Neural progenitor cell (in vitro differentiated cells): ENCODE measurements around the gene RFPL3.

Source experiments
- CTCF ChIP-seq: fragments of 200-600 bp; sonication (generic); IDR thresholded peaks from 2 replicates; pipeline ENCODE4 v1.5.1; 2017; ENCODE audit warnings: antibody characterized with exemption, mild to moderate bottlenecking
- EZH2 ChIP-seq: fragments of 200-600 bp; sonication (generic); IDR thresholded peaks from 2 replicates; pipeline ENCODE4 v1.6.1; 2017; ENCODE audit warnings: antibody characterized with exemption, mild to moderate bottlenecking, moderate library complexity
- EZH2phosphoT487 ChIP-seq: fragments of 200-600 bp; sonication (generic); IDR thresholded peaks from 2 replicates; pipeline ENCODE4 v1.6.1; 2017; ENCODE audit warnings: antibody characterized with exemption

- no peak for TF ChIP-seq CTCF
- no peak for TF ChIP-seq EZH2
- no peak for TF ChIP-seq EZH2phosphoT487
Measured at GRCh38 chr22:32309585-32310251, 47.9 kb upstream of the RFPL3 start.
